Right lobe of liver (tissue), 6 donors: ENCODE results near the gene ACOT8. TPM values are rescaled to one million over a fixed set of nuclear protein-coding genes. Genes with fewer than 3 reads are reported as not detected.

Experiments
- ATAC-seq, 4 donors: fragments of 200-7000 bp; cut with Tn5 transposase; one replicate each; pipeline ENCODE4 v1.9.1; 2020; ENCODE audit warnings: mild to moderate bottlenecking in 4 of 4, moderate library complexity in 4 of 4
- DNase-seq, 3 donors: peaks; one replicate each; pipeline ENCODE4 v3.0.0-alpha.2; 2020
- H3K27ac ChIP-seq, 3 donors: fragments of 200-600 bp; one replicate each; pipeline ENCODE4 v1.8.0; 2022
- H3K27me3 ChIP-seq, 2 donors: fragments of 200-600 bp; one replicate each; pipeline ENCODE4 v1.8.0; 2022
- H3K36me3 ChIP-seq, 4 donors: fragments of 200-600 bp; sonication (generic) in 1 of 4; one replicate each; pipeline versions ENCODE4 v1.5.1 to v1.8.0; 2017 to 2022; ENCODE audit warnings: control low read depth in 1 of 4
- H3K4me1 ChIP-seq, 4 donors: fragments of 200-600 bp; sonication (generic) in 1 of 4; one replicate each; pipeline versions ENCODE4 v1.5.1 to v1.8.0; 2017 to 2022; ENCODE audit warnings: control low read depth in 1 of 4
- H3K4me3 ChIP-seq, 3 donors: fragments of 200-600 bp; one replicate each; pipeline ENCODE4 v1.8.0; 2022
- H3K9me3 ChIP-seq, 4 donors: fragments of 200-600 bp; sonication (generic) in 1 of 4; one replicate each; pipeline versions ENCODE4 v1.5.1 to v1.8.0; 2017 to 2022; ENCODE audit warnings: control low read depth in 1 of 4
- POLR2A ChIP-seq: fragments of 450-650 bp; IDR thresholded peaks from one replicate; pipeline ENCODE4 v1.6.1; 2017; ENCODE audit warnings: antibody characterized with exemption, mild to moderate bottlenecking
- WGBS: methylation state at CpG from one replicate; pipeline ENCODE4 v1.1.6; 2018; ENCODE audit warnings: low coverage, low lambda C conversion rate; ENCODE audit not compliant: insufficient coverage; ENCODE audit errors: missing lambda C conversion rate; 5-methylcytosine and 5-hydroxymethylcytosine counted together
- intact Hi-C, 2 donors: fragments of 100-400 bp; cut with DNase I; formaldehyde crosslinking; loops; one replicate each; pipeline versions ENCODE4 v1.11.2 to v1.14.1; 2022
- total RNA-seq, 6 experiments: library from RNA; depleted of rRNA in 2 of 6; stranded (reverse); fragments of >200 nt in 2 of 6; fragmentation: NEBNext Ultra II Directional in 3 of 6; extraction: Animal tissue kit (Norgen Biotek cat#: 25700) in 3 of 6; gene quantifications; one replicate each; pipeline versions ENCODE4 v1.1.0 to v1.2.4, GENCODE V29; 2016 to 2023
- TF ChIP-seq, protein P1 (sequence below), 4 donors: fragments of 200-600 bp in 3 of 4; fragments of 450-650 bp in 1 of 4; IDR thresholded peaks; one replicate each; pipeline versions ENCODE4 v1.5.1 to v1.8.0; 2016 to 2022; ENCODE audit warnings: antibody characterized with exemption in 4 of 4, mild to moderate bottlenecking in 2 of 4
- donor health status: DM: no; HTN: yes; CAD: no.
- donor health status: DM: no; HTN: no; CAD: no.
- donor health status: DM: no; HTN: no; CAD: no.
- donor health status: DM: no; HTN: yes; CAD: no.
- donor health status: DM: no; HTN: yes; CAD: no.

The ACOT8 gene
- total RNA-seq, 6 experiments from 2014 or later, result 13.9 to 32.1 (median 19.4) TPM

DNA sequence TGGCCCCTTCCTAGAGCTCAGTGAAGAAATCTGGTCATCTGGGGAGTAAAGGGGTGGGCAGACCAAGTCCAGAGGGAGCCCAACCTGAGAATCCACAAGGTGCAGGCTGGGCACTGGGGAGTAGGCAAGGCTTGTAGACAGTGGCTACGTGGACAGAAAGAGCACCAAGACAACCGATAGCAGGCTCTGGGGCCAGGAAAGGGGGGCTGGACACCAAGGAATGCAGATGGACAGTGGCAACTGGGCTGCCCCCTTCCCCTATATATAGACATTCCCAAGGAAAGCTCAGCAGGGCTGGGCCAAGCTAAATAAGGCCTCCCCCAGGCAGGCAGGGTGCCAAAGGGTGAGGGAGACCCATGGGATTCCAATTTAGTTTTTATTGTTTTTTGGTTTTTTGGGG lies 28.6 kb downstream of the ACOT8 start:
- Histone ChIP-seq H3K27ac (no peak overlapping the region), H3K4me1 (peaks cover 0 to 7% (median 0%) of the 10 kb centered on the region in 4 donors), H3K4me3 (no peak overlapping the region), H3K9me3 (no peaks in the 10 kb centered on the region), H3K36me3 (no peaks in the 10 kb centered on the region), H3K27me3 (peaks cover 0 to under 1% of the 10 kb centered on the region in 2 donors)
- DNase-seq (no peak), ATAC-seq (no peak)
- WGBS, result 75% methylated on average over 2 of the region's 2 CpGs
- no peak for TF ChIP-seq POLR2A
- TF ChIP-seq, protein P1, sequence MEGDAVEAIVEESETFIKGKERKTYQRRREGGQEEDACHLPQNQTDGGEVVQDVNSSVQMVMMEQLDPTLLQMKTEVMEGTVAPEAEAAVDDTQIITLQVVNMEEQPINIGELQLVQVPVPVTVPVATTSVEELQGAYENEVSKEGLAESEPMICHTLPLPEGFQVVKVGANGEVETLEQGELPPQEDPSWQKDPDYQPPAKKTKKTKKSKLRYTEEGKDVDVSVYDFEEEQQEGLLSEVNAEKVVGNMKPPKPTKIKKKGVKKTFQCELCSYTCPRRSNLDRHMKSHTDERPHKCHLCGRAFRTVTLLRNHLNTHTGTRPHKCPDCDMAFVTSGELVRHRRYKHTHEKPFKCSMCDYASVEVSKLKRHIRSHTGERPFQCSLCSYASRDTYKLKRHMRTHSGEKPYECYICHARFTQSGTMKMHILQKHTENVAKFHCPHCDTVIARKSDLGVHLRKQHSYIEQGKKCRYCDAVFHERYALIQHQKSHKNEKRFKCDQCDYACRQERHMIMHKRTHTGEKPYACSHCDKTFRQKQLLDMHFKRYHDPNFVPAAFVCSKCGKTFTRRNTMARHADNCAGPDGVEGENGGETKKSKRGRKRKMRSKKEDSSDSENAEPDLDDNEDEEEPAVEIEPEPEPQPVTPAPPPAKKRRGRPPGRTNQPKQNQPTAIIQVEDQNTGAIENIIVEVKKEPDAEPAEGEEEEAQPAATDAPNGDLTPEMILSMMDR (IDR thresholded peaks at IDR 0.05), result no peak
- intact Hi-C loops, result loop anchor here in 1 of 2 donors (10.0 kb wide), 1 partner anchor 136 kb away; no protein-coding TSS in a partner anchor

DNA sequence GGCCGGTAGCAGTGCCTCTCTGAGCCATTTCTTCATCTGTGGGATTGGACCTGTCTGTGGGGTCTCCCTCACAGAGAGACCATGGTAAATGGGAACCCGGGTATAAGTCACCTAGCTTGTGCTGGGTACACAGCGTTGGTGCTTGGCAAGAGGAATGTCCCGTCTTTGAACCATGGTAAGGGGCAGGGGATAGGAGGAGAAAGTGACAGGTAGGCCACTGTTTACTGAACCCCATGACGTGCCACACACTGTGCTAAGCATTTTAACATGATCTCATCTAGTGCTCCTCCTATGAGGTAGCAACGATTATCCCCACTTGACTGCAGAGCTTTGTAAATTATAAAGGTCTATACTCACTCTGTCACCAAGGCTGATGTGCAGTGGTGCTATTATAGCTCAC lies 29.5 kb downstream of the ACOT8 start:
- TF ChIP-seq, protein P1 (IDR thresholded peaks at IDR 0.05), result no peak
- TF ChIP-seq POLR2A, result no peak
- ATAC-seq, result no peak
- 40% methylated on average over 2 of the region's 6 CpGs for WGBS
- H3K4me3 ChIP-seq, result no peak overlapping the region
- no peaks in the 10 kb centered on the region for H3K36me3 ChIP-seq
- peaks cover 0 to 8% of the 10 kb centered on the region in 2 donors for H3K27me3 ChIP-seq
- intact Hi-C loops, result loop anchor here in 1 of 2 donors (10.0 kb wide), 1 partner anchor 137 kb away; no protein-coding TSS in a partner anchor
- no peak for DNase-seq
- no peaks in the 10 kb centered on the region for H3K4me1 ChIP-seq
- H3K27ac ChIP-seq, result no peak overlapping the region
- no peaks in the 10 kb centered on the region for H3K9me3 ChIP-seq

DNA sequence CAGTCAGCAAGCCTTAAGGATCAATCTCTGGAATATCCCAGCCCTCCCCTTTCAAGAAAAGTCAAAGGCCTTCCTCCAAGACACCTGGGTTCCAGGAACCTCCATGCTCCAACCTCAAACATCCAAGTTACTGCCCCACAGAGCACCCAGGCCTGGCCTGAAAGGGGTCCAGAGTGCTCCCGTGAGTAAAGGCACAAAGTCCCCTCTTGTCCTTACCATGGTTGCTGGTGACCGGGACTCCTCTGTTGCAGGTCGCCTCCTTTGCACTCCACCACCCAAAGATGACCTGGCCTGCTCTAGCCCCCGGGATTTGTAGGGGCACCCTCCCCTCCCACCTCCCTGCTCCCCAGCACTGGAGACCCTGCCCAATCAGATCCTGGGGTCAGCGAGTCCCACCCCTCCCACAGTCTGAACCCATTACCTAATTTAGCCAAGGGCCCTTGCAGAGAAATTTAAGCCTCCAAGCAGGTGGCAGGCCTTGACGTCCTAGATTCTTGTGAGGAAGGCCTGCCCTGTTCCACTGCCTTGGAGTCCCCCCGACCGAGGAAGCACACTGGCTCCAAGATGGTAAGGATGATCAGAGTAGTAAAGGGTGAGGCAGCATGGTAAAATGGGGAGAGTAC lies 30.1 kb downstream of the ACOT8 start, which contains the start of gene TNNC2:
TNNC2 (minus strand) TSS at position 283 of the 623 bp plus-strand sequence; CDS start at position 219, 64 bp downstream.
- Histone ChIP-seq H3K9me3 (no peaks in the 10 kb centered on the region), H3K27me3 (peaks cover 0 to 11% of the 10 kb centered on the region in 2 donors), H3K4me3 (no peak within 1 kb of the TSS), H3K36me3 (no peaks in the 10 kb centered on the region), H3K27ac (no peak within 1 kb of the TSS), H3K4me1 (no peaks in the 10 kb centered on the region)
- ATAC-seq, result no peak
- no peak for DNase-seq
- WGBS, result 86% methylated on average over 2 of the region's 8 CpGs
- intact Hi-C loops, result loop anchor here in 1 of 2 donors (10.0 kb wide), 1 partner anchor 138 kb away; no protein-coding TSS in a partner anchor
- no peak for TF ChIP-seq POLR2A
- TF ChIP-seq, protein P1 (IDR thresholded peaks at IDR 0.05), result no peak

DNA sequence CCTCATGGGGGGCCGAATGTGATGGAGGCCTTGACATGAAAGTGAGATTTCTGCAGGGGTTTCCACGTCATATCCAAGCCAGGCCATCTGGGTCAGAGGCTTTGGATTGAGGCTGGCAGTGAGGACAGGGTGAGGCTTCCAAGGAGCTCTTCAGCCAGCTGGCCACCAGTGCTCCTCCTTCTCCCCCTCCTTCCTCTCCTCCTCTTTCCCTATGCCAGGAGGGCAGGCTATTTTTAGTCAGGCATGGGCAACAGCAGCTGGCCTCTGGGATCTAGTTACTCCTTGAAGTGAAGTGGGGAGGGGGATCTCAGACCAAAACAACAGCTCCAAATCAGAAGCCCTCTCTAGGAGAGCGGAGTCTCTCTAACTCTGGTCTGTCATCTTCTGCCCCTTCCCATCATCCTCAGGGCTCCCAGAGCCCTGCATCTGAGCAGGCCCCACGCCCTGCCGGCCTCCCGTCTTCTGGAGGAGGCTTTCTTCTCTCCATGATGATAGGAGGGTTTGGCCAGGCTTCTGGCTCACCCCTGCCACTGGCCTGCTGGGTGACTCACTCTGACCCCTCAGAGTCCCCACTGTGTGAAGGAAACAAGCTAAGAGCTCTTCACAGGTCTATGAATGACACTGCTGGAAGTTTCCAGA lies 30.7 kb downstream of the ACOT8 start:
- intact Hi-C loops, result loop anchor here in 1 of 2 donors (10.0 kb wide), 1 partner anchor 138 kb away; no protein-coding TSS in a partner anchor
- no peak for DNase-seq
- Histone ChIP-seq H3K27ac (no peak overlapping the region), H3K9me3 (no peaks in the 10 kb centered on the region), H3K4me1 (no peaks in the 10 kb centered on the region), H3K27me3 (peaks cover 0 to 16% of the 10 kb centered on the region in 2 donors), H3K4me3 (no peak overlapping the region), H3K36me3 (no peaks in the 10 kb centered on the region)
- ATAC-seq, result no peak
- WGBS, result 63% methylated on average over 2 of the region's 6 CpGs
- no peak for TF ChIP-seq POLR2A
- TF ChIP-seq, protein P1 (IDR thresholded peaks at IDR 0.05), result no peak
